OCI-LY1 (cell line): ENCODE data around the gene VWA1.

Experiments used
- EZH2 ChIP-seq: fragments of 200-600 bp; sonication (generic), shearing (Covaris generic); IDR thresholded peaks from 2 replicates; pipeline ENCODE4 v1.8.0; 2017; ENCODE audit warnings: borderline replicate concordance, mixed run types, mild to moderate bottlenecking, antibody characterized with exemption, low read length, moderate library complexity, mixed read lengths
- TF ChIP-seq, protein P1 (sequence below): fragments of 200-600 bp; sonication (generic), shearing (Covaris generic); IDR thresholded peaks from 2 replicates; pipeline ENCODE4 v1.5.1; 2017; ENCODE audit warnings: mild to moderate bottlenecking, antibody characterized with exemption, low read length, moderate library complexity, mixed read lengths

GRCh38 chr1:1435911-1436629 lies 580 bp downstream of the VWA1 start:
- TF ChIP-seq, protein P1, sequence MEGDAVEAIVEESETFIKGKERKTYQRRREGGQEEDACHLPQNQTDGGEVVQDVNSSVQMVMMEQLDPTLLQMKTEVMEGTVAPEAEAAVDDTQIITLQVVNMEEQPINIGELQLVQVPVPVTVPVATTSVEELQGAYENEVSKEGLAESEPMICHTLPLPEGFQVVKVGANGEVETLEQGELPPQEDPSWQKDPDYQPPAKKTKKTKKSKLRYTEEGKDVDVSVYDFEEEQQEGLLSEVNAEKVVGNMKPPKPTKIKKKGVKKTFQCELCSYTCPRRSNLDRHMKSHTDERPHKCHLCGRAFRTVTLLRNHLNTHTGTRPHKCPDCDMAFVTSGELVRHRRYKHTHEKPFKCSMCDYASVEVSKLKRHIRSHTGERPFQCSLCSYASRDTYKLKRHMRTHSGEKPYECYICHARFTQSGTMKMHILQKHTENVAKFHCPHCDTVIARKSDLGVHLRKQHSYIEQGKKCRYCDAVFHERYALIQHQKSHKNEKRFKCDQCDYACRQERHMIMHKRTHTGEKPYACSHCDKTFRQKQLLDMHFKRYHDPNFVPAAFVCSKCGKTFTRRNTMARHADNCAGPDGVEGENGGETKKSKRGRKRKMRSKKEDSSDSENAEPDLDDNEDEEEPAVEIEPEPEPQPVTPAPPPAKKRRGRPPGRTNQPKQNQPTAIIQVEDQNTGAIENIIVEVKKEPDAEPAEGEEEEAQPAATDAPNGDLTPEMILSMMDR = no peak
- TF ChIP-seq EZH2 = no peak
